Tibial artery (tissue), 4 donors: ENCODE measurements around the gene MINDY4.

Experiments
- DNase-seq, 2 donors: peaks; one replicate each; pipeline ENCODE4 v3.0.0-alpha.2; 2019
- H3K27ac ChIP-seq, 2 donors: fragments of 200-600 bp; sonication (generic) in 1 of 2; 1 replicate in 1 of 2; 2 replicates in 1 of 2; pipeline ENCODE4 v1.5.1; 2018 to 2019; ENCODE audit warnings: mild to moderate bottlenecking in 1 of 2
- H3K27me3 ChIP-seq, 2 donors: fragments of 200-600 bp; sonication (generic) in 1 of 2; one replicate each; pipeline versions ENCODE4 v1.5.1 to v1.6.0; 2016 to 2019
- H3K36me3 ChIP-seq, 3 donors: fragments of 200-600 bp; sonication (generic) in 2 of 3; one replicate each; pipeline ENCODE4 v1.5.1; 2016 to 2019; ENCODE audit warnings: mild to moderate bottlenecking in 2 of 3
- H3K4me1 ChIP-seq, 4 donors: fragments of 200-600 bp; sonication (generic) in 2 of 4; 1 replicate in 3 of 4; 2 replicates in 1 of 4; pipeline ENCODE4 v1.5.1; 2016 to 2019
- H3K4me3 ChIP-seq, 2 donors: fragments of 200-600 bp; sonication (generic) in 1 of 2; 1 replicate in 1 of 2; 2 replicates in 1 of 2; pipeline ENCODE4 v1.5.1; 2018 to 2019; ENCODE audit warnings: mild to moderate bottlenecking in 2 of 2
- H3K9me3 ChIP-seq, 3 donors: fragments of 200-600 bp; sonication (generic) in 1 of 3; one replicate each; pipeline ENCODE4 v1.5.1; 2016 to 2019
- CTCF ChIP-seq, 2 experiments: fragments of 200-600 bp in 1 of 2; fragments of 450-650 bp in 1 of 2; IDR thresholded peaks; one replicate each; pipeline ENCODE4 v1.5.1; 2017 to 2019; ENCODE audit warnings: antibody characterized with exemption in 2 of 2, mild to moderate bottlenecking in 1 of 2, moderate library complexity in 1 of 2
- intact Hi-C: fragments of 100-400 bp; cut with DNase I; formaldehyde crosslinking; loops from one replicate; pipeline ENCODE4 v1.15.0; 2023; ENCODE audit warnings: low total_unique reads

Gene MINDY4

GRCh38 chr7:30782690-30783089 is 11.5 kb downstream of the MINDY4 start:
- Histone ChIP-seq H3K9me3 (no peaks in the 10 kb centered on the region), H3K27ac (no peak overlapping the region), H3K4me3 (no peak overlapping the region), H3K4me1 (peaks cover 0 to 38% (median 21%) of the 10 kb centered on the region in 4 donors), H3K27me3 (no peaks in the 10 kb centered on the region), H3K36me3 (peaks cover 11 to 55% (median 42%) of the 10 kb centered on the region in 3 donors)
- intact Hi-C loops = no loop called here
- TF ChIP-seq CTCF (IDR thresholded peaks at IDR 0.05) = no peak
- DNase-seq = no peak

- no peaks in the 10 kb centered on the region for H3K9me3 ChIP-seq
- H3K4me1 ChIP-seq = peaks cover 0 to 30% (median 14%) of the 10 kb centered on the region in 4 donors
- no peak for DNase-seq
- no peak overlapping the region for H3K4me3 ChIP-seq
- no peaks in the 10 kb centered on the region for H3K27me3 ChIP-seq
- no peak for TF ChIP-seq CTCF (IDR thresholded peaks at IDR 0.05)
- intact Hi-C loops = no loop called here
- peaks cover 11 to 54% (median 42%) of the 10 kb centered on the region in 3 donors for H3K36me3 ChIP-seq
- no peak overlapping the region for H3K27ac ChIP-seq
These were observed 14.6 kb downstream of the MINDY4 start for GRCh38 chr7:30785786-30786185.

GRCh38 chr7:30787486-30787885 is 16.3 kb downstream of the MINDY4 start:
- no peak for DNase-seq
- no peak overlapping the region for H3K27ac ChIP-seq
- intact Hi-C loops = no loop called here
- H3K4me3 ChIP-seq = no peak overlapping the region
- no peak for TF ChIP-seq CTCF (IDR thresholded peaks at IDR 0.05)
- H3K27me3 ChIP-seq = no peaks in the 10 kb centered on the region
- H3K4me1 ChIP-seq = peaks cover 0 to 24% (median 10%) of the 10 kb centered on the region in 4 donors
- no peaks in the 10 kb centered on the region for H3K9me3 ChIP-seq
- H3K36me3 ChIP-seq = peaks cover 6 to 56% (median 44%) of the 10 kb centered on the region in 3 donors

GRCh38 chr7:30788640-30789333 is 17.6 kb downstream of the MINDY4 start:
- Histone ChIP-seq H3K4me3 (no peak overlapping the region), H3K27ac (peak overlapping the region; percentile 63 to 79), H3K9me3 (no peaks in the 10 kb centered on the region), H3K4me1 (peaks cover 0 to 24% (median 10%) of the 10 kb centered on the region in 4 donors), H3K36me3 (peaks cover 0 to 47% (median 35%) of the 10 kb centered on the region in 3 donors), H3K27me3 (no peaks in the 10 kb centered on the region)
- intact Hi-C loops = no loop called here
- no peak for TF ChIP-seq CTCF (IDR thresholded peaks at IDR 0.05)
- DNase-seq = no peak

- no peaks in the 10 kb centered on the region for H3K9me3 ChIP-seq
- peaks cover 0 to 46% (median 35%) of the 10 kb centered on the region in 3 donors for H3K36me3 ChIP-seq
- no peak overlapping the region for H3K4me3 ChIP-seq
- no peaks in the 10 kb centered on the region for H3K27me3 ChIP-seq
- intact Hi-C loops = no loop called here
- H3K4me1 ChIP-seq = peaks cover 0 to 24% (median 10%) of the 10 kb centered on the region in 4 donors
- TF ChIP-seq CTCF (IDR thresholded peaks at IDR 0.05) = no peak
- H3K27ac ChIP-seq = peak overlapping the region; percentile 63 to 79
- peak; percentile 72 to 81 for DNase-seq
These were observed 18.1 kb downstream of the MINDY4 start for GRCh38 chr7:30789334-30789711.
